H1 (cell line): ENCODE data around the gene RB1. TPM values are rescaled to one million over a fixed set of nuclear protein-coding genes. Genes with fewer than 3 reads are reported as not detected.

ENCODE experiments used
- CTCF ChIA-PET: fragments of 300-600 bp; sonication (Branson Sonifier 250); formaldehyde crosslinking; loops from one replicate; lab custom pipeline; 2021; ENCODE audit not compliant: partially characterized antibody; lab: Charles Lee
- POLR2A ChIA-PET: fragments of 300-600 bp; sonication (Branson Sonifier 250); formaldehyde crosslinking; loops from one replicate; lab custom pipeline; 2021; ENCODE audit warnings: inconsistent platforms; ENCODE audit not compliant: partially characterized antibody; lab: Charles Lee
- DNase-seq, 2 experiments: peaks; one replicate each; pipeline versions ENCODE4 v3.0.0 to v3.0.0-alpha.2; 2010 to 2022; ENCODE audit warnings: low spot score in 2 of 2, low read depth in 1 of 2, mixed read lengths in 1 of 2
- FAIRE-seq: peaks from 2 replicates; lab custom pipeline; 2011; peaks lifted over from hg19 to GRCh38; lab: Jason Lieb, UNC
- H2AFZ ChIP-seq: 2 replicates; pipeline ENCODE4 v1.8.1; 2012; ENCODE audit warnings: low read length, inconsistent platforms
- H2AK5ac ChIP-seq: 2 replicates; pipeline ENCODE4 v1.6.1; 2013; ENCODE audit warnings: low read depth, low read length
- H2BK120ac ChIP-seq: replicated peaks from 2 replicates; pipeline ENCODE3; 2013; ENCODE audit warnings: low read depth, low read length, inconsistent platforms
- H2BK12ac ChIP-seq: 2 replicates; pipeline ENCODE4 v1.6.1; 2013; ENCODE audit warnings: low read depth, low read length
- H2BK15ac ChIP-seq: 2 replicates; pipeline ENCODE4 v1.6.1; 2013; ENCODE audit warnings: low read length
- H2BK20ac ChIP-seq: 2 replicates; pipeline ENCODE4 v1.6.1; 2013; ENCODE audit warnings: low read length
- H2BK5ac ChIP-seq: 2 replicates; pipeline ENCODE4 v1.6.1; 2013; ENCODE audit warnings: low read depth, low read length
- H3K14ac ChIP-seq: 2 replicates; pipeline ENCODE4 v1.6.1; 2013; ENCODE audit warnings: inconsistent platforms; ENCODE audit not compliant: insufficient read length
- H3K18ac ChIP-seq: 2 replicates; pipeline ENCODE4 v1.6.1; 2013; ENCODE audit warnings: low read length; ENCODE audit errors: extremely low read depth
- H3K23ac ChIP-seq: 2 replicates; pipeline ENCODE4 v1.6.1; 2013; ENCODE audit warnings: inconsistent platforms; ENCODE audit not compliant: insufficient read length
- H3K23me2 ChIP-seq: 2 replicates; pipeline ENCODE4 v1.6.1; 2013; ENCODE audit warnings: low read depth, low read length
- H3K27ac ChIP-seq: 2 replicates; pipeline ENCODE4 v1.6.1; 2011; ENCODE audit warnings: low read depth, low read length, inconsistent platforms
- H3K27me3 ChIP-seq, 4 experiments: replicated peaks in 1 of 4; 1 replicate in 1 of 4; 2 replicates in 3 of 4; pipeline versions ENCODE4 v1.6.1 to v1.8.1; 2011 to 2013; ENCODE audit warnings: low read length in 3 of 4, mild to moderate bottlenecking in 3 of 4, inconsistent platforms in 2 of 4, mixed read lengths in 2 of 4, moderate library complexity in 1 of 4; ENCODE audit not compliant: control insufficient read depth in 3 of 4, insufficient read depth in 3 of 4; ENCODE audit errors: extremely low read depth in 1 of 4
- H3K36me3 ChIP-seq, 4 experiments: 2 replicates each; pipeline versions ENCODE4 v1.6.1 to v1.8.1; 2011 to 2013; ENCODE audit warnings: mild to moderate bottlenecking in 4 of 4, low read length in 3 of 4, moderate library complexity in 2 of 4, control low read depth in 1 of 4, inconsistent platforms in 1 of 4; ENCODE audit not compliant: insufficient read depth in 4 of 4, control insufficient read depth in 2 of 4
- H3K4ac ChIP-seq: replicated peaks from 2 replicates; pipeline ENCODE3; 2013; ENCODE audit warnings: low read length, low read depth, mixed read lengths, inconsistent platforms; ENCODE audit not compliant: insufficient read length
- H3K4me1 ChIP-seq, 4 experiments: replicated peaks in 1 of 4; 1 replicate in 1 of 4; 2 replicates in 3 of 4; pipeline versions ENCODE4 v1.6.1 to v1.8.1; 2011 to 2013; ENCODE audit warnings: low read length in 3 of 4, inconsistent platforms in 2 of 4, mixed read lengths in 1 of 4; ENCODE audit not compliant: insufficient read depth in 4 of 4, control insufficient read depth in 3 of 4
- H3K4me2 ChIP-seq, 2 experiments: 2 replicates each; pipeline versions ENCODE4 v1.6.1 to v1.8.1; 2011 to 2013; ENCODE audit warnings: low read depth in 2 of 2, low read length in 2 of 2, control low read depth in 1 of 2, inconsistent platforms in 1 of 2, mild to moderate bottlenecking in 1 of 2; ENCODE audit not compliant: insufficient read depth in 1 of 2
- H3K4me3 ChIP-seq, 4 experiments: fragments of 200-600, 300-600 bp in 1 of 4; sonication (generic), shearing (Covaris generic), sonication (Bioruptor Twin) in 1 of 4; 2 replicates each; pipeline versions ENCODE4 v1.5.1 to v1.8.1; 2011 to 2016; ENCODE audit warnings: low read length in 4 of 4, low read depth in 3 of 4, control low read depth in 2 of 4, inconsistent platforms in 2 of 4, mild to moderate bottlenecking in 2 of 4, mixed read lengths in 1 of 4, moderate library complexity in 1 of 4; ENCODE audit not compliant: insufficient read depth in 2 of 4; ENCODE audit errors: extremely low read depth in 1 of 4
- H3K56ac ChIP-seq: replicated peaks from 2 replicates; pipeline ENCODE3; 2013; ENCODE audit warnings: low read depth, mild to moderate bottlenecking, mixed read lengths, low read length, inconsistent platforms; ENCODE audit not compliant: insufficient read length
- H3K79me1 ChIP-seq: 2 replicates; pipeline ENCODE4 v1.6.1; 2013; ENCODE audit warnings: low read depth, low read length, control low read depth
- H3K79me2 ChIP-seq, 2 experiments: 2 replicates each; pipeline versions ENCODE4 v1.6.1 to v1.8.1; 2012 to 2013; ENCODE audit warnings: low read length in 2 of 2, mild to moderate bottlenecking in 2 of 2, inconsistent platforms in 1 of 2; ENCODE audit not compliant: insufficient read depth in 2 of 2, control insufficient read depth in 1 of 2
- H3K9ac ChIP-seq, 4 experiments: replicated peaks in 1 of 4; 1 replicate in 1 of 4; 2 replicates in 3 of 4; pipeline versions ENCODE4 v1.6.1 to v1.8.1; 2011 to 2013; ENCODE audit warnings: low read depth in 3 of 4, low read length in 3 of 4, control low read depth in 2 of 4, mild to moderate bottlenecking in 2 of 4, moderate library complexity in 2 of 4, inconsistent platforms in 1 of 4; ENCODE audit errors: extremely low read depth in 1 of 4
- H3K9me3 ChIP-seq, 2 experiments: 2 replicates each; pipeline versions ENCODE4 v1.6.1 to v1.8.1; 2012 to 2013; ENCODE audit warnings: mild to moderate bottlenecking in 2 of 2, moderate library complexity in 2 of 2, control low read depth in 1 of 2, inconsistent platforms in 1 of 2, low read depth in 1 of 2, low read length in 1 of 2, mixed read lengths in 1 of 2; ENCODE audit not compliant: insufficient read depth in 2 of 2
- H4K20me1 ChIP-seq, 2 experiments: replicated peaks in 1 of 2; 2 replicates each; pipeline versions ENCODE3 to v1.8.1; 2011 to 2013; ENCODE audit warnings: inconsistent platforms in 2 of 2, low read length in 2 of 2, mild to moderate bottlenecking in 1 of 2; ENCODE audit not compliant: insufficient read depth in 2 of 2, control insufficient read depth in 1 of 2
- H4K5ac ChIP-seq: 2 replicates; pipeline ENCODE4 v1.6.1; 2013; ENCODE audit warnings: low read length, low read depth, mixed read lengths, inconsistent platforms; ENCODE audit not compliant: insufficient read length
- H4K8ac ChIP-seq: 2 replicates; pipeline ENCODE4 v1.8.0; 2013; ENCODE audit warnings: mild to moderate bottlenecking, moderate library complexity, low read length, inconsistent platforms; ENCODE audit not compliant: insufficient read depth; ENCODE audit errors: extremely low read depth
- H4K91ac ChIP-seq: replicated peaks from 2 replicates; pipeline ENCODE3; 2013; ENCODE audit warnings: low read length, mixed read lengths, inconsistent platforms; ENCODE audit not compliant: insufficient read length
- MAFK ChIP-seq: IDR thresholded peaks from 2 replicates; pipeline ENCODE4 v1.6.1; 2012; ENCODE audit warnings: low read depth, mild to moderate bottlenecking, improper control_type of control experiment, low read length
- WGBS, 2 experiments: shearing (Covaris generic) in 1 of 2; methylation state at CpG; one replicate each; pipeline versions ENCODE4 v1.1.6 to v1.1.7; 2013 to 2015; ENCODE audit warnings: low lambda C conversion rate in 2 of 2, mixed read lengths in 2 of 2, inconsistent platforms in 1 of 2, low coverage in 1 of 2, missing lambda C conversion rate in 1 of 2; ENCODE audit not compliant: insufficient replicate concordance in 2 of 2, insufficient coverage in 1 of 2, insufficient read length in 1 of 2; ENCODE audit errors: extremely low coverage in 1 of 2, missing lambda C conversion rate in 1 of 2; 5-methylcytosine and 5-hydroxymethylcytosine counted together
- polyA plus RNA-seq, 7 experiments: library from polyadenylated mRNA; depleted of rRNA in 3 of 7; stranded (reverse) in 5 of 7; unstranded in 2 of 7; fragments of >200 nt in 5 of 7; fragments of 200-250 nt in 2 of 7; gene quantifications; 1 replicate in 5 of 7; 2 replicates in 1 of 7; 4 replicates in 1 of 7; pipeline versions ENCODE4 v1.2.1 to v1.2.3, GENCODE V29; 2011 to 2013; ENCODE audit warnings: missing spikeins in 2 of 7, mixed read lengths in 2 of 7
- total RNA-seq: library from RNA; stranded (reverse); fragmentation: NEBNext Ultra II Directional; extraction: Animal tissue kit (Norgen Biotek cat#: 25700); gene quantifications from 2 replicates; pipeline ENCODE4 v1.2.1, GENCODE V29; 2021

Gene RB1
- total and polyA plus RNA-seq, 2 of the 8 experiments (the other 6 are each of a cell fraction or from before 2014, with no cell fraction given), result 4.1 to 17.5 TPM

- H3K79me1 ChIP-seq, result no peaks in the 10 kb centered on the region
- POLR2A ChIA-PET, result no interaction called here
- WGBS, 2 experiments, result 95% methylated on average over 4 of the region's 4 CpGs; no CpG with 5 or more reads in 1 of the 2 experiments
Observed at GRCh38 chr13:48514793-48515192, 211.2 kb downstream of the RB1 start.

More at GRCh38 chr13:48514793-48515192, 211.2 kb downstream of the RB1 start:
- Histone ChIP-seq H2BK15ac (no peak overlapping the region), H3K4me3 (no peak overlapping the region), H2AFZ (no peak overlapping the region), H3K27ac (no peak overlapping the region), H3K23me2 (no peaks in the 10 kb centered on the region), H3K4me1 (no peaks in the 10 kb centered on the region), H3K14ac (no peak overlapping the region), H2AK5ac (no peak overlapping the region), H3K4me2 (no peak overlapping the region), H4K20me1 (no peaks in the 10 kb centered on the region), H2BK20ac (no peak overlapping the region), H4K5ac (no peak overlapping the region), H3K9ac (no peak overlapping the region), H3K36me3 (peaks cover 0 to 9% (median 0%) of the 10 kb centered on the region in 4 experiments; a peak in 2 of 8 replicates), H2BK12ac (no peak overlapping the region), H3K79me2 (no peaks in the 10 kb centered on the region), H3K56ac (no peak overlapping the region), H3K27me3 (no peaks in the 10 kb centered on the region), H3K4ac (no peak overlapping the region), H3K9me3 (no peaks in the 10 kb centered on the region), H3K18ac (no peak overlapping the region), H2BK120ac (no peak overlapping the region), H4K91ac (no peak overlapping the region), H4K8ac (no peak overlapping the region), H3K23ac (no peak overlapping the region), H2BK5ac (no peak overlapping the region)
- FAIRE-seq, result no peak
- TF ChIP-seq MAFK, result no peak
- DNase-seq, result no peak
- CTCF ChIA-PET, result interaction anchor here (0.6 to 1.1 kb wide), 2 partner anchors 10 to 67 kb away, joined by 3 to 4 read pairs; no protein-coding TSS in a partner anchor
